Nephron progenitor cell (in vitro differentiated cells): ENCODE measurements around the gene FANK1.

Source experiments
- DNase-seq: peaks from one replicate; pipeline ENCODE4 v3.0.0; 2021
- H3K27ac Mint-ChIP-seq: 2 replicates; pipeline ENCODE4 v1.8.0; 2021; ENCODE audit warnings: mild to moderate bottlenecking, moderate library complexity, mixed read lengths
- H3K27me3 Mint-ChIP-seq: 2 replicates; pipeline ENCODE4 v1.8.0; 2021; ENCODE audit warnings: mild to moderate bottlenecking, low read depth, mixed read lengths; ENCODE audit not compliant: poor library complexity
- H3K36me3 Mint-ChIP-seq: 2 replicates; pipeline ENCODE4 v1.8.0; 2021; ENCODE audit warnings: low read depth, mixed read lengths
- H3K4me1 Mint-ChIP-seq: 2 replicates; pipeline ENCODE4 v1.8.0; 2021; ENCODE audit warnings: mixed read lengths
- H3K4me3 Mint-ChIP-seq: 2 replicates; pipeline ENCODE4 v1.8.0; 2021; ENCODE audit warnings: mild to moderate bottlenecking, moderate library complexity, mixed read lengths
- H3K9me3 Mint-ChIP-seq: 2 replicates; pipeline ENCODE4 v1.8.0; 2021; ENCODE audit warnings: mild to moderate bottlenecking, moderate library complexity, mixed read lengths
- CTCF ChIP-seq: fragments of 200-600 bp; sonication (generic); IDR thresholded peaks from 2 replicates; pipeline ENCODE4 v1.5.0; 2021; ENCODE audit warnings: antibody characterized with exemption

FANK1 gene

DNA sequence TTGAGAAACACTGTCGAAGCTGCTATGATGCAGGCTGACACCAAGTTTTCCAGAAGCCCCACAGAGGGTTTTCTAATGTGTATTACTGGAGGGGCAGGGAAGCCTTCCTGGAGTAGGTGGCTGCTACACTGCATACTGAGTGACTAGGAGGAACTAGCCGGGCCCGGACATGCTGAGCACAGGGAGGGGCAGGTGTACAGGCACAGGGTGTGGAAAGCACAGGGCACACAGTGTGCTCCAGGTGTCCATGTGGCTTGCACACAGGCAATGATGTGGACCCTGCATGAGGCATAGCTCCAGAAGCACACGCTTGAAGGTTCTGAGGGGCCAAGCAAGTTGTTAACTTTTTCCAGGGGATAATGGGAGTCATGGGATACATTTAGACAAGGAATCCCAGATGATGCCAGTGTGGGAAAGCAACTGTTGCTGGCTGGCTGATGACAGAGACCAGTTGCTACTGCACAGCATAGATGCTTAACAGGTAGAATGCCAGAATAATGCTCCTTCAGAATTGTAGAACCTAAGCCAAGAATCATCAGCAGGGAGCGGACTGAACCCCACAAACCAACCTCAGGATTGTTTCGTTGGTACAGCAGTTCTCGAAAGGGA, 29.8 kb upstream of the FANK1 start:
- no peak overlapping the region for H3K4me3 Mint-ChIP-seq
- no peaks in the 10 kb centered on the region for H3K9me3 Mint-ChIP-seq
- no peak overlapping the region for H3K27ac Mint-ChIP-seq
- DNase-seq, result no peak
- no peak for TF ChIP-seq CTCF
- H3K27me3 Mint-ChIP-seq, result no peaks in the 10 kb centered on the region
- no peaks in the 10 kb centered on the region for H3K4me1 Mint-ChIP-seq
- peaks cover 35% of the 10 kb centered on the region for H3K36me3 Mint-ChIP-seq

- Mint-ChIP-seq H3K4me1 (no peaks in the 10 kb centered on the region), H3K36me3 (peaks cover 28% of the 10 kb centered on the region), H3K9me3 (no peaks in the 10 kb centered on the region), H3K27me3 (no peaks in the 10 kb centered on the region), H3K4me3 (no peak overlapping the region), H3K27ac (no peak overlapping the region)
- TF ChIP-seq CTCF, result peak; percentile 81
- DNase-seq, result peak; percentile 13
These were observed 27.9 kb upstream of the FANK1 start for GRCh38 chr10:125868372-125868975.

DNA sequence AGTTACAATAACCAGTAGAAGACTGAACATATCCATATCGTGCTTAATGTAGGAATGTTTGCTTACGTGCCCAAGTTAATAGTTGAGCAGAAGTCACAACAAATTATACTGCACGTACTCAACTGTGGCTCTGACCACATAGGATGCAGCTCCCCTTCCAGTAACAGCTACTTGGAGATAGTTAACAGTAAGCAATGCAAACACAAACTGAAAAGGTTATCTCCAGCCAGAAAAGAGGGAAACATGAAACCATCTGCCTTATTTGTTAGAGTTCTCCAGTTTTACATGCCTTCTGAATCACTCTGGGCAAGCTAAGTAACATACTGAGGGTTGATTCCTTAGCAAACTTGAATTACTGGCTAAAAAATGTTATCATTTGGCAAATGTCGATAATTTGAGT, 25.0 kb upstream of the FANK1 start:
- H3K4me1 Mint-ChIP-seq, result no peaks in the 10 kb centered on the region
- H3K9me3 Mint-ChIP-seq, result peaks cover 20% of the 10 kb centered on the region
- DNase-seq, result no peak
- peaks cover 50% of the 10 kb centered on the region for H3K36me3 Mint-ChIP-seq
- H3K27ac Mint-ChIP-seq, result no peak overlapping the region
- H3K4me3 Mint-ChIP-seq, result no peak overlapping the region
- TF ChIP-seq CTCF, result no peak
- no peaks in the 10 kb centered on the region for H3K27me3 Mint-ChIP-seq

DNA sequence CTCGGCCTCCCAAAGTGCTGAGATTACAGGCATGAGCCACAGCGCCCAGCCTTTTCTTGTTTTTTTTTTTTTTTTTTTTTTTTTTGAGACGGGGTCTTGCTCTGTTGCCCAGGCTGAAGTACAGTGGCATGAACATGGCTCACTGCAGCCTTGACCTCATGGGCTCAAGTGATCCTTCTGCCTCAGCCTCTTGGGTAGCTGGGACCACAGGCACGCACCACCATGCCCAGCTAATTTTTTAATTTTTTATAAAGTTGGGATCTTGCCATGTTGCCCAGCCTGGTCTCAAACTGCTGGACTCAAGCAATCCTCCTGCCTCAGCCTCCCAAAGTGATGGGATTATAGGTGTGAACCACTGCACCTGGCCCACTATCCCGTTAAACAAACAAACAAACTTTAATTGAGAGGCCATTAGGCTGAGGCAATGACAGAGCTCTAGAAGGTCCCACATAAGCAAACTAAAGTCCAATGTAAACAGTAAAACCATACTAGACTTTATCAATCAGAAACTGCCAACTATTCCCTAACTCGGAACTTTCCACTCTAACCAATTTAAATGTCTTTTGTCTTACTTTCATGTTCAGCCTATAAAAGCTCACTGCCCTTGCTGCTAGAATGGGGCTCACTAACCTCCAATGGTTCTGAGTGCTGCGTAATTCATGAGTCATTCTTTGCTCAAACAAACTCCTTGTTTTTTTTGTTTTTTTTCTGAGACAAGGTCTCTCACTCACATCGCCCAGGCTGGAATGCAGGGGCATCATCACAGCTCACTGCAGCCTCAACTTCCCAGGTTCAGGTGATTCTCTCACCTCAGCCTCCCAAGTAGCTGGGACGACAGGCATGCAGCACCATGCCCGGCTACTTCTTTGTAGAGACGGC, 17.2 kb upstream of the FANK1 start:
- no peak for TF ChIP-seq CTCF
- H3K4me3 Mint-ChIP-seq, result no peak overlapping the region

GRCh38 chr10:125880719-125881118, 15.6 kb upstream of the FANK1 start:
- Mint-ChIP-seq H3K36me3 (peaks cover 50% of the 10 kb centered on the region), H3K9me3 (peaks cover 31% of the 10 kb centered on the region), H3K27ac (peak overlapping the region; percentile 17), H3K4me3 (no peak overlapping the region), H3K4me1 (peaks cover 19% of the 10 kb centered on the region), H3K27me3 (no peaks in the 10 kb centered on the region)
- TF ChIP-seq CTCF, result no peak
- no peak for DNase-seq

More for the DNA sequence above, 17.2 kb upstream of the FANK1 start:
- no peak for DNase-seq
- H3K36me3 Mint-ChIP-seq, result peaks cover 65% of the 10 kb centered on the region
- H3K27me3 Mint-ChIP-seq, result no peaks in the 10 kb centered on the region
- peaks cover 19% of the 10 kb centered on the region for H3K4me1 Mint-ChIP-seq
- H3K27ac Mint-ChIP-seq, result no peak overlapping the region
- peaks cover 45% of the 10 kb centered on the region for H3K9me3 Mint-ChIP-seq
